ENCODE data around the gene COL18A1.

DNA sequence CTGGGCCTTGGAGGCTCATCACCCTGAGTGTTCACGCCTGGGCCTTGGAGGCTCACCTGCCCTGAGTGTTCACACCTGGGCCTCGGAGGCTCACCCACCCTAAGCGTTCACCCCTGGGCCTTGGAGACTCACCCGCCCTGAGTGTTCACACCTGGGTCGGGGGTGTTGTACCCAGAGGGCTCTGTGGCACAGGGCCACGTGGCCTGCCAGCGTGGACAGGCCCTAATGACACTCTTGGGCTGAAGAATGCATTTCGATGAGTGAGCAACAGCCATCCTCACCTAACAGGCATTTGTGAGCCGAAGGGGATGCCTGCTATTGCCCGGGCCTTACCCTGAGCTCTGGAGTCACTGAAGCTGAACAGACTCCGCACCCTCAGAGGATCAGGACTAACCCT lies 119.8 kb downstream of the COL18A1 start:
- TF ChIP-seq CTCF (IDR thresholded peaks at IDR 0.05) (no peak), POLR2A (IDR thresholded peaks at IDR 0.05) (no peak)
